Non-pigmented ciliary epithelial cell (primary cell): ENCODE measurements around the gene GAPT.

Experiments used
- DNase-seq: peaks from one replicate; pipeline ENCODE4 v3.0.0-alpha.2; 2010; ENCODE audit warnings: low read depth

Gene GAPT

DNA sequence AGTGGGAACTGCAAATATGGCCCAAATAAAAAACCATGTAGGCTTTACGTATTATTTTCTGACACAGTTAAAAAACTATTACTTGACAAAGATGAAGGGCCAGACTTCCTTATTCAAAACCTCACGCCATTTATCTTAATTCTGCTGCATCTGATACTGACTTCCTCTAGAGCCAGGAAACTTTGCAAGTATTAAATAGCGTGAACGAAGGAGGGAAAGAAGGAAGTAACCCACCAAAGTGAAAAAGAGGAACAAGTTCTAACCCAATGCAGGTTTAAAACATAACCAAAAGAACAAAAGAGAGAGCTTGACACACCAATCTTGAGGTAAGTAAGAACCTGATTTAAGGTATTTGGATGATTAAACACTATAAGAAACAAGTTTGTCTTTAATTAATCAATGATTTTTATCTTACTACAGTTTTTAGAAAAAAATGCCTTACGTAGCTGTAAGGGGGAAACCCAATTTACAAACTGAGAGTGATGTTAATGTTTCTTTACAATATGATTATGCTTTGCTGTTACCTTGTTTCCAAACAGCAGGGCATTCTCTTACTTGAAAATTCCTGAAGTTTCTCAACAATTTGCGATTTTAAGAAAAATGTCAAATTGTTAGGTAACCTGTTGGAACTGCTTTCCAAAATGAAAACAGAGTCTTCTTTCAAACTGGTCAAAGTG lies at the start of gene GAPT:
Gene GAPT (plus strand): TSS at position 220 of the 677 bp plus-strand sequence. CDS start 3,102 bp downstream, outside the sequence.
- DNase-seq: no peak

DNA sequence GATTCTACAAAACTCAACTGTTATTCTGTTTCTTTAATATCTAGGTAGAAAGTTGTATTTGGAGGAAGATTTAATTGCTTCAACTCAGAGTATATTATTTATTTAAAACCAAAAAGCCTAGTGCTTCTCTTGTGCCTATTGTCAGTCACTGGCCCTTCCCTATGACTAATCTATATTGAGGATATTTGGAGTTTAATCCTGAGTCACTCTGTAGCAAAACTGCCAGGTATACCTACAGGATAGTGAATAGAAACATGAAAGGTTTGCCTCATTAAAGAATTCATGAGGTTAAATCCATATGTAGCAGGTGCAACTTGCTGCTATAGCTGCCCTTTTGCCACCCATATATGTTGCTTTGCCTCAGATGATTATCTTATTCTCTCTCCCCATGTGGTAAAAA lies 46.4 kb upstream of the GAPT start:
- DNase-seq: no peak

DNA sequence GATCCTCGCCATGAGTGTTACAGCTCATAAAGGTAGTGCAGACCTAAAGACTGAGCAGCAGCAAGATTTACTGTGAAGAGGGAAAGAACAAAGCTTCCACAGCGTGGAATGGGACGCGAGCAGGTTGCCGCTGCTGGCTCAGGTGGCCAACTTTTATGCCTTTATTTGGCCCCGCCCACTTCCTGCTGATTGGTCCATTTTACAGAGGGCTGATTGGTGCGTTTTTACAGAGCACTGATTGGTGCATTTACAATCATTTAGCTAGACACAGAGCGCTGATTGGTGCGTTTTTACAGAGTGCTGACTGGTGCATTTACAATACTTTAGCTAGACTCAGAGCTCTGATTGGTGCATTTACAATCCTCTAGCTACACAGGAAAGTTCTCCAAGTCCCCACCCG lies 45.2 kb upstream of the GAPT start:
- DNase-seq: no peak

DNA sequence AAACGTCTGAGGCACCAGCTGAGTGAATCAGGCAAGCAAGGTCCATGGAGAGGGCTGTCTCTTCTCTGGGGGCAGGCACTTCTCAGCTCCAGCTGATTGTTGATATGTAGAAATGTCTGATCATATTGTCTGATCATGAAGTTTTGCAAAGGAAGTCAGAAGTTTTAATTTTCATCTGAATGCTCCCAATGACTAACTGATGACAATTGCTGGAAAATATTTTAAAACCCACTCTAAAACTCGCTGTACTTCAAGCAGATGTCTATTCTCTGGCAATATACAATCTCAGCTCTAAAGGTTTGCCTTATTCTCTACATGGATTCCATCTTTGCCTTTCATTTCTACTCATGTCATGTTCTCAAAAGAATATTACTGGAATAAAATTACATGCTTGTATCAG lies 44.0 kb upstream of the GAPT start:
- DNase-seq: no peak

DNA sequence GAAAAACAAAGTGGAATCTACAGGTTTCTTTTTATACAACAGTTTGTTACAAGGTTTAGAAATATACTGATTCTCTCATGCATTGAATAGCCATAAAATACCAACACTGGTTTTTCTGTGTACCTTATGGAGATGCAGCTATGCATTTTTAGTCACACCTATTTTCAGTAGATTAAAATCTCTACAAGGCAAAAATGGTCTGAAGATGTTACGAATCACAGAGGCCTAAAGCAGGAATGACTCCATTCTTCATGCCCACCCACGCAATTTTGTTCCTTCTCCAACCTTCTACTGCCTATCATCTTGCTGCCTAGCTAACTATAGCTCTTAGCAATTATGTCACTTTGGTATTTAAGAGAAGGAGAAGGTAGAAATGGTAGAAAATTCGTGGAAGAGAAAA lies 41.2 kb upstream of the GAPT start:
- no peak for DNase-seq

DNA sequence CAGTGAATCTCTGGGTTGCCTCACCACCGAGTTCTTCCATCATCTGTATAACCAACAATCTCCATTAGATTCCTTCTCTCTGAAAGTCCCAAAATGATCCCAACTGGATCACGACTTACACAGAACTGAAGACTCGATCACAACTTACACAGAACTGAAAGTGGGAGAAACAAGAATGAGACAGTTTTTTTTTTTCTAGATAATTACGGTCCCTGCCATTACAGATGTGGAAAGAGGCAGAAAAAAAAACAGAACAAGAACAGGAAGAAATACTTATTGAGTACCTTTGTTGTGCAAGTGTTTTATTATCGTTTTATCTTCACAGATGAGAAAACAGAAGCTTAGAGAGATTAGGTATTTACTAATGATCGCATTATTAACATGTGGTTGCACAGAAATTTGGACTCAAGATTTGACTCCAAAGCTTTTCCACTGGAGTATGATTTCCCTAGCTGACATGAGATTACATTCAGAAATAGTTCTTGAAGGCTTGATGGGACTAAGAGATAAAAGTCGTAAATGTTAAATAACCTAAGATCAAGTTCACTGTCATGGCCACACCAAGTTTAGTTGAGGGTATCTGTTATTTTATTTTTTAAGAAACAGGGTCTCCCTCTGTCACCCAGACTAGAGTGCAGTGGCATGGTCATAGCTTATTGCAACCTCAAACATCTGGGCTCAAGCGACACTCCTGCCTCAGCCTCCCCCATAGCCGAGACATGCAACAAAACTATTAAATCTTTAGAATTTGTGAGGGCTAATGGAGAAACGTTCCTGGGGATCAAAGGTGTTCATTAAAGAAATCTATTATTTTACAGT lies 40.2 kb upstream of the GAPT start:
- no peak for DNase-seq

DNA sequence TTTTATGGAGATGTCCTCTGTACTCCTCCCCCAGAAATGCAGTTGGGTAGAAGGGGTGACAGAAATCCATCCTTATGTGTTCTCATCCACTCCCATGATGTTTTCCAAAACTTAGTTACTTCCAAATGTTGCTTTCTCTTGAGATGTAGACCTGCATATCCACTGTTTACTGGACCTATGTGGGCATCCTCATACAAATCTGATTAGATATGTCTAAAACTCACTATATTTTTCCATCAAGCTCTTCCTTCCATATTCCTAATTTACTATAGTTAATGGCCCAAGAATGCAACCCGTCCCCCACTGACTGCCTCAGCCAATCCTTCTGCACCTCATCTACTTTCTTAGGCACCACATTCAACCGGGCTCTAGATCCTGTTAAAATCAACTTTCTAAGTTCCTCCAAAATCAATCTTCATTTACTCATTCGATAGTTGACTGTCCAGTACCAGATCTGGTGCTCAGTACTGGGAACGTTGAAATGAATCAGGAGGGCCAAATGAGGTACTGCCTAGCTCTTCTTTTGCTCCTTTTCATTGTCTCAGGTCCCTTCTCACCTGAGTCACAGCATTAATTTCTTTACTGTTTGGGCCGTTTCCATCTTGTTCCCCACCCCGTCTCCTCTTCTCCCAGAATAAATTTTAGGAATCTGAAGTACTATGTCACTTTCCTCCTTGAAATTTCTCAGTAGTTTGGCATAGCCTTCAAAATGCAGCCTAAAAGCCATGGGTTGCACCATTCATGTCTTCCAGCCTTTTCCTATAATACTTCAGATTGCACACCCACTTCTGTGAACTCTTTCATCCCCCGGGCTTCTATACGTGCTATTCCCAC lies 39.3 kb upstream of the GAPT start:
- DNase-seq: no peak

DNA sequence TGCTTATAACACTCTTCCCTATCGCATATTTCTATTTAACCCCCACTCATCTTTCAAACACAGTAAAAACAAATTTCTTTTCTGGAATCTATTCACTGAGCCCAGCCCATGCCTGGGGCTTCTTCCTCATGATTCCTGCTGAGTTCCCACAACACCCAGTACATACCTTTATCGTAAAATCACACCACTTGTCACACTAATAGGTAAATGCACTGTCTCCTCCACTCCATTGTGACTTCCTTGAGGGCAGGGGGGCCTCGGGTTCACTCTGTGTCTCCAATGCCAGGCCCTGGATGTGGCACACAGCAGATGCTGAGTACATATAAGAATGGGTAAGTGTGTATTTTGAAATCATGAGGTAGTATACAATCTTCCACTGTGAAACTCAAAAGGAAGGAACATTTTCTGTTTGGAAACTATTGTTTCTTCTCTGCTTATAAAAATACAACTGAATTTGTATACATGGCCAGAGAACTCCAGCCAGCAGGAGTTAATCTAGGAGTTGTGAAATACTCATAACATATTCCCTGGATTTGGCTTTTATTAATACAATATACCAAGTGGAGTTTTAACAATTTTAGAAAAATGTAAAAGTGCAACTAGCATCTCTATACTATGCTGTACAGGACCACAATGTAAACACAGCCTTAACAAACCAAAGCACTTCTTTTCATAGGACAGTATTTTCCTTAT lies 38.5 kb upstream of the GAPT start:
- no peak for DNase-seq

DNA sequence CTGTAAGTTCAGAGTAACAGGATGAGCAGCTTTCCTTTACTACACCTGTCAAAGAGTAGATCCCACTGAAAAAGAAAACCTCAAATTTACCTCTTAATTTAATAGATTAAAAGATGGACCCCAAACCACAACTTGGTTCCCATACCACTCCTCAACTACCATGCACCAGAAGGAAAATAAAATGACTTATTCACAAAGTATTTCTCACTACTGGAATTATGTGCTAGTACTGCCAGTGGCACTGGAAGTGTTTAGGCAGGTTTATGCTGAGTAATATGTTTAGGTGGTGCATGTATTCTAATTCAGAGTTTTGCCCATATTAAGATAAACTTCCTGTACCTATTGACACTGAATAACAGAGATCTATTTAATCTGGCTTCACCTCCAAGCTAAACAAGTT lies 37.9 kb upstream of the GAPT start:
- DNase-seq: no peak

DNA sequence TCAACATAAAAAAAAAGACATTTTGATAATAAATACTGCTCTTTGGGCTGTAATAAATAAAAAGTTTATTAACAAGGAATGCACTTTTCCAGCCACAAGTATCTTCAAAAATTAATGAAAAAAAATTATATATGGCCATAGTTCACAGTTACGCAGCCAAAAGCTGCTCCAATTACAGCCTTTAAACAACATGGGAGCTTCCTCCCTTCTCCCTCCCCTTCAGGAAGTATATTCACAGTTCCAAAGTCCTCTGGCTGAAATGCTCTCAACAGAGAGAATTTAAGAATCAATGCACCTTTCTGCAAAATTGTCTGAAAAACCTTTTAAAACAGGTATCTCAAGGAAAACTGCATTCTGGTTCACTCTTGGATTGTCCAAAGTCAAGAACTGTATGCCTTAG lies 37.2 kb upstream of the GAPT start:
- DNase-seq: no peak

DNA sequence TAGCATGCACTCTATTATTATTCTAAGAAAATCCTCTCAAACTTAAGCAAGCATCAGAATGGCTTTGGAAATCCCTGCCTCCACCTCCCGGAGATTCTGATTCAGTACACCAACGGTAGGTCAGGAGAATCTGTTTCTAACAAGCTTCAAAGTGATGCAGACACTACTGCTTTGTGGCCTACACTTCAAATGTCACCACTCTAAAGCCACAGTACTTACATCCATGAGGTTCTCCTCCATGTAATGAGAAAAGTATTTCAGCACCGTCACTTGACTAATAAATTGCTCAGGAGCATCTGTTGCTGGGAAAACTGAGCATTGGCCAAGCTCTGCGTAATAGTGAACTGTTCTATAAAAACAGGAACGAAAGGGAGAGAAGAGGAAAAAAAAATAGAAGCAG lies 36.2 kb upstream of the GAPT start:
- no peak for DNase-seq

DNA sequence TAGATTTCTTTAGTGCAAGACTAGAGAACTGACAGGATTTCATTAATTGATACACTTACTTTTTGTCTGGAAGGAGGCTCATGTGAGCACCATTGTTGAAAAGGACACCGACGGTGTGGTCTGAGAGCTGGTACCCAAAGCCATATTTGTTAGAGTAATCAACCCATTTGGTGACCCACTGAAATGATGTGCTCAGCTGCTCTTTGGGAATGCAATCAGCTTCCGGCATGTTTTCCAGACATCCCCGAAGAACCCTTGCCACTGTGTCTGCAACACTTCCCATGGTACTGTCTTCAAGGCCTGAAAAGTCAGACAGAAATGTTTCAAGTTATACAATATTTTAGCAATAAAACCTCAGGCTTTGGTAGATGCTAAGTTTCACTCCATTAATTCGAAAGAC lies 35.8 kb upstream of the GAPT start:
- DNase-seq: no peak

DNA sequence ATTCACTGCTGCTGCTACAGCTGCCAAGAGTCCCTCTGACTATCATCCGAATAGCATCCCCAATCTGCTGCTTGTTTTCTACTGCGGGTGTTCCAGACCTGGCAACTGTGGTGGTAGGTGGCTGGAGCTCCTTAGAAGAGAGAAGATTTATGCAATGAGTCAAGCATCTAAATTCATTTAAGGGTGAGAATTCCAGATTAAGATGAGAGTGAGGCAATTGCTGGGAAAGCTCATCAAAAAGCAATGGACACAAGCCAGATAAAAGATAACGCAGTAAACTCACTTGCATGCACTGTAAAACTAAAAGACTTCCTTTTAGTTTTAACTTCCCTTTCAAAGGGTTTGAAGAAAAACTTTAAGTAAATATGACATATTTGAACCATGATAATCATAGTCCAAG lies 35.2 kb upstream of the GAPT start:
- DNase-seq: no peak

DNA sequence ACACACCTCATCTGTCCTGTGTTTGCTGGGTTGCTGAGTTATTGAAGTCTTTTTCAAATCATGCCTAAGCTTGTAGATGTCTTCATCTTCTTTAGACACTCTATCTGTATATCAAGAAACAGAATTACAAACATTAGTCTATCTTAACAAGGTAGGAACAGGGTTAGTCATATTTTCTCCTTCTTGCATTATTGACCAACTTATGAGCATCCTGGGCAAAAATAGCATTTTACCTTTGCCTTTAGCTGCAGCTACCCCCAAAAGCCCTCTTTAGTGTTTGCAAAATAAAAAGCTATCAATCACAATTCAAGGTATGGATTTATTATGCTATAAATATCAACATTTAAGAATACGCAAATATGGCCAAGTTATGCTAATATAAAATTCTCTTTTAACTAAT lies 34.7 kb upstream of the GAPT start:
- DNase-seq: no peak

DNA sequence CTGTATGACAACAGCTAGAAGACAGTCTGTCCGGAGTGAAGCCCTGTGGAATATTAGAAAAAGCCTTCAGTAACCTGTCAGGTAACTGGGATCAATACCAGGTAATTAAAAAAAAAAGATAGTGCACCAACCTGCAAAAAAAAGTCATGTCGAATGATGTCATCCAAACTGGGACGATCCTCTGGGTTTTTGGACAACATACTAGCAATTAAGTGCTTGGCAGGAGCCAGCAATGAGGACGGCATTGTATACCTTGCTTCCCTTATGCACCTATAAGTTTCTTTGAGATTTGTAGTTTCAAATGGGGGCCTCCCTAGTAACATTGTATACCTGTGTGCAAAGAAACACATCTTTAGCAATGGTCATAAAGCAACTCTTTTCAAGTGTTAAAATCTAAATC lies 34.2 kb upstream of the GAPT start:
- DNase-seq: no peak

DNA sequence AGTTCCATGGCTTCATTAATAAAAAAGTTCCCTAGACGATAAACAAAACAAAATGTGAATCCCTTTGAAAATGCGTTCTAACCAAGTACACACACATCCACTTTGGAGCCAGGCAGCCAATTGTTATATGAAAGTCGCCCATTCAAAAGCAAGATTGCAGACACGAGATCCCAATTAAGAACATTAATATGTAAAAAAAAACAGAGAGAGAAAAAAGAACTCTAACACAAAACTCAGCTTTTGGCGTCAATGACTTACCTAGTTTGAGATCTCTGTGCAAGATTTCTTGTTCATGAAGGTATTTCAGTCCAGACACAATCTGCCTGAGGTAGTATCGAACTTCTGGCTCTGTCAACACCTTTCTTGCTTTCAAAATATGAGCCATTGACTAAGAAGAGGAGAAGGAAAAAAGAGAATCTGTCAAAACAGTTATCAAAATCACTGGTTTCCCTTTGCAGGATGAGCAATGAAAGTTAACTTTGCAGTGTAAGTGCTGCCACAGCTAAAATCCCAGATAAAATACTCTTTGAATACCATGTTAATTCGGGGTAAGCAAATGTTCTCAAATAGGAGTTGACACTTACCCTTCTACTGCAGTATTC lies 33.0 kb upstream of the GAPT start:
- no peak for DNase-seq

DNA sequence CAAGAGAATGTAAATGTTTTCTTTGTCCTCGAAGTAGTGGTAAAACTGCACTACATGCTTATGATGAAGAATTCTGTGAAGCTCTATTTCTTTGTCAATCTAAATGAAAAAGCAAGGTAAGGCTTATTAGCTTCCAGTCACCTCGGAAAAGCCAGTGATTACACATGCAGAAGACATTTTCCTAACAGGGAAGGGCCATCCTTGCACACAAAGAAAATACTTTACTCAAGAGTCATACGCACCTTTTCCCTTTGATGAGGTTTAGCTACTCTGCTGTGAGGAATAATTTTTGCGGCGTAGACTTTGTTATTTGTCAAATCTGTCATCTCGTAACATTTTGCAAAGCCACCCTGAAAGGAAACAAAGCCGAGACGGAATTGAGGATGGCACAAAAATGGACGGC lies 32.5 kb upstream of the GAPT start:
- DNase-seq: no peak

DNA sequence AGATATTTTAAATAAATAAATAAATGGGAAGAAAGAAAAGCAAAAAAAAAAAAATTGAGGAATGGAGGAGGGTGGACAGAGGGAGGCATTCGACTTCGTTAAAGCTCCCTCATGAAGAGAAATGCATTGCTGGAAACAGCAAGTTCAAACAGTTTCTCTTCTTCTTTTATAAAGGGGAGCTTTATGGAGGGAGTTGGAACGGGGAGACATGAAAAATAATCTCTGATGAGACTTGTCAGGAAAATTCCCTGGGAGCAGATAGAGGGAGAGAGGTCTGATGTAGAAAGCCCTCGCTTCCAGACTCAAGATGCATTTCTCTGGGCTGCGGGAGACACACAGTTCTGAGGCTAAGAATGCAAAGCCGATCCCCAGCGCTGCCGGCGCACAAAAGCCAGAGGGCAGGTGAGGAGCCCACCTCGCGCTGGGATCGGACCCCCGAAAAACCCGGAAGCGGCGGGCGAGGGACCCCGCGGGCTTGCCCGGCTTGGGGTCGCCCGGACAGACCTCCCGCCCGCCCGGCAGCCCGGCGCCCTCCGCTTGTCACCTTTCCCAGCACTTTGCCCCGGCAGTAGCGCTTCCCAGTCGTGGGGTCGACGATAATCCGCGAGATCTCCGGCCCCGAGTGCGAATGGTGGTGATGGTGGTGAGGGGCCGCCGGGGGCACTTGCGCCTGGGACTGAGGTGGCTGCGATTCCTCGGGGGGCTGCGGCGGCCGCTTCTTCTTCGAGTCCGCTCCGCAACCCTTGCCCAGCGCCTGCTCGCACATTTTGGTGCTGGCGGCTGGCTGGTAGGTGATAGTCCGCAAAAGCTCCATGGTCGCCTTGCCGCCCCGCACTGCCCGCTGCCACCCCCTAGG lies 31.9 kb upstream of the GAPT start:
- no peak for DNase-seq

DNA sequence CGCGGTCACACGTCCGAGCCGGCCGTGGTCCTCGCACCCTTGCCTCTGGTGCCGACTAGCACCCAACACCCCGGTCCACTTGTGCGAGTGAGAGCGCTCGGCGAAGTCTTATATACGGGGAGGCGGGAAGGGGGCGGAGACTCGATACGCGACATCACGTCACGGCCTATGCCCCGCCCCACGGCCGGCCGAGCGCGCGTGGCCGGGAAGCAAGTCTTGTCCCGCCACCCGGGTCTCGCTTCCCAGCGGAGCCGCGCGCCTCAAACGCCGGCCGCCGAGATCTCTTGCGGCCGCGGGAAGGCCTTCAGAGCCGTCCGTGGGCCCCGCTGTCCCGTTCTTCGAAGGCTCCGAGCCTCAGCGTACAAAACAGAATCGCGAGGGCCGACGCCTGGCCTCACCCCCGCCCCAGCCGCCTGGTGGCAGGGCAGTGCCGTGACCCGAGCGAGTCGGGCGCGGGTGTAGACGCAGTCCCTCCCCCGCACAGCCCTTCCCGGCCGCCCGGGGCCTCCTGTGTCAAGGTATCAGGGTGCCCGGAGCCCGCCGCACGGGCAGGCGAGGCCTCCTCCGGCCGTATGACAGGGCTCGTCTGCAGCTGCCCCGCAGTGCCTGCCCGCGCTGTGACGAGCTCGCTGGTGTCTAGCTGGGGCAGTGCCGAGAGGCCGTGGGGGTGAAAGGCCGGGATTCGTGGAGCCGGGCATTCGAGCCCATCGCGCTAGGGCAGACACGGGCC lies 31.1 kb upstream of the GAPT start, which contains the start of gene PLK2:
Gene PLK2 (minus strand): TSS at position 85 of the 730 bp plus-strand sequence. CDS start 127 bp downstream, outside the sequence.
- no peak for DNase-seq

DNA sequence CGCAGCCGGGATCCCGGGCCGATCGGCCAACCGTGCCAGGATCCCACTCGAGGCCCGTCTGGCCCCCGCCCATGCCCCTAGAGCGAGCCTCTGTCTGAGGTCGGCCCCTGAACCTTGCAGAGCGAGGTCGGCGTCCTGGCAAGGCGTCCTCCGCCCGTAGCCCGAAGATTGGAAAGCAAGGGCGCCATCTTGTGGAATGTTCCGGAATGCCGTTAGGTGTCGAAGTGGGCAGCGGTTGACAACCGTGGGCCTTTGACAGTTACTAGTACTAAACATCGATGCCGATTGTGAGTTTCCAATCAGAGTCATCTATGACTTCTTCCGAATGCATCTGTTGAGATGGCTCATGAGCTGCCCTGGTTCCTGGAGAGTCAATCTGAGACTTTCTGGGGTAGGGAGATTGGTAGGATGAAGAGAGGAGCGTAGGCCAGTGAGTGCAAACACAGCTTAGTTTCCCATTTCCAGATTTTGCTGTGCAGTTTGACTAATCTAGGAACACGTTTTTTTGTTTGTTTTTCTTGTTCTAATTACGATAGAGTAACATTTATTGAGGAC lies 30.4 kb upstream of the GAPT start:
- DNase-seq: no peak
